ENCODE results near the gene NDUFS6.

DNA sequence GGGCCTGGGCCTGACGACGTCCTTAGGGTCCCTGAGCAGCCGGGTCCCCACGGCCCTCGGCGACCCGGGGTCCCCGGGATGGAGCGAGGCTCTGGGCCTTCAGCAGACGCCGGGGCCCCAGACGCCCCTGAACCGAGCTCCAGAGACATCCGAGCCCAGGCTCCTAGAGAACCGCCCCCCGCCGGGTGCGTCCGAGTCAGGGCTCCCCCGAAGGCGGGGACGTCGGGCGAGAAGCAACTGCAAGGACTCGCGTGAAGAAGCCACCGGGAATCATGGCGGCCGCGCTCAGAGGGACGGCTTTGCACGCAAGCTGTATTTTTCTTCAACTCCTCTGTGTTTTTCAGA lies 56.0 kb downstream of the NDUFS6 start:
- TF ChIP-seq, protein P1, sequence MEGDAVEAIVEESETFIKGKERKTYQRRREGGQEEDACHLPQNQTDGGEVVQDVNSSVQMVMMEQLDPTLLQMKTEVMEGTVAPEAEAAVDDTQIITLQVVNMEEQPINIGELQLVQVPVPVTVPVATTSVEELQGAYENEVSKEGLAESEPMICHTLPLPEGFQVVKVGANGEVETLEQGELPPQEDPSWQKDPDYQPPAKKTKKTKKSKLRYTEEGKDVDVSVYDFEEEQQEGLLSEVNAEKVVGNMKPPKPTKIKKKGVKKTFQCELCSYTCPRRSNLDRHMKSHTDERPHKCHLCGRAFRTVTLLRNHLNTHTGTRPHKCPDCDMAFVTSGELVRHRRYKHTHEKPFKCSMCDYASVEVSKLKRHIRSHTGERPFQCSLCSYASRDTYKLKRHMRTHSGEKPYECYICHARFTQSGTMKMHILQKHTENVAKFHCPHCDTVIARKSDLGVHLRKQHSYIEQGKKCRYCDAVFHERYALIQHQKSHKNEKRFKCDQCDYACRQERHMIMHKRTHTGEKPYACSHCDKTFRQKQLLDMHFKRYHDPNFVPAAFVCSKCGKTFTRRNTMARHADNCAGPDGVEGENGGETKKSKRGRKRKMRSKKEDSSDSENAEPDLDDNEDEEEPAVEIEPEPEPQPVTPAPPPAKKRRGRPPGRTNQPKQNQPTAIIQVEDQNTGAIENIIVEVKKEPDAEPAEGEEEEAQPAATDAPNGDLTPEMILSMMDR (IDR thresholded peaks at IDR 0.05; ENCODE audit: low read depth, low read length, poor library complexity, severe bottlenecking) = no peak
- no peak for TF ChIP-seq EZH2phosphoT487 (IDR thresholded peaks at IDR 0.05; ENCODE audit: borderline replicate concordance, low read length)

Measured in DOHH2 (cell line).